Esophagus muscularis mucosa (tissue), 4 donors: ENCODE results near the gene DENND11.

Experiments used
- EP300 ChIP-seq: sonication (generic); formaldehyde crosslinking; IDR thresholded peaks from one replicate; pipeline ENCODE4 v1.6.1; 2017; ENCODE audit warnings: antibody characterized with exemption
- POLR2A ChIP-seq: fragments of 450-650 bp; IDR thresholded peaks from one replicate; pipeline ENCODE4 v1.6.1; 2017; ENCODE audit warnings: antibody characterized with exemption, moderate library complexity, mild to moderate bottlenecking, low read depth
- POLR2AphosphoS5 ChIP-seq, 2 donors: sonication (generic); formaldehyde crosslinking; IDR thresholded peaks; one replicate each; pipeline ENCODE4 v1.6.1; 2017; ENCODE audit warnings: antibody characterized with exemption in 2 of 2
- TF ChIP-seq, protein P1 (sequence below), 3 experiments: fragments of 200-600 bp in 2 of 3; fragments of 450-650 bp in 1 of 3; sonication (generic) in 2 of 3; IDR thresholded peaks; one replicate each; pipeline ENCODE4 v1.5.1; 2017 to 2019; ENCODE audit warnings: antibody characterized with exemption in 3 of 3, mild to moderate bottlenecking in 2 of 3, moderate library complexity in 1 of 3

- TF ChIP-seq POLR2A (no peak), POLR2AphosphoS5 (IDR thresholded peaks at IDR 0.05) (no peak), EP300 (no peak)
- TF ChIP-seq, protein P1, sequence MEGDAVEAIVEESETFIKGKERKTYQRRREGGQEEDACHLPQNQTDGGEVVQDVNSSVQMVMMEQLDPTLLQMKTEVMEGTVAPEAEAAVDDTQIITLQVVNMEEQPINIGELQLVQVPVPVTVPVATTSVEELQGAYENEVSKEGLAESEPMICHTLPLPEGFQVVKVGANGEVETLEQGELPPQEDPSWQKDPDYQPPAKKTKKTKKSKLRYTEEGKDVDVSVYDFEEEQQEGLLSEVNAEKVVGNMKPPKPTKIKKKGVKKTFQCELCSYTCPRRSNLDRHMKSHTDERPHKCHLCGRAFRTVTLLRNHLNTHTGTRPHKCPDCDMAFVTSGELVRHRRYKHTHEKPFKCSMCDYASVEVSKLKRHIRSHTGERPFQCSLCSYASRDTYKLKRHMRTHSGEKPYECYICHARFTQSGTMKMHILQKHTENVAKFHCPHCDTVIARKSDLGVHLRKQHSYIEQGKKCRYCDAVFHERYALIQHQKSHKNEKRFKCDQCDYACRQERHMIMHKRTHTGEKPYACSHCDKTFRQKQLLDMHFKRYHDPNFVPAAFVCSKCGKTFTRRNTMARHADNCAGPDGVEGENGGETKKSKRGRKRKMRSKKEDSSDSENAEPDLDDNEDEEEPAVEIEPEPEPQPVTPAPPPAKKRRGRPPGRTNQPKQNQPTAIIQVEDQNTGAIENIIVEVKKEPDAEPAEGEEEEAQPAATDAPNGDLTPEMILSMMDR (IDR thresholded peaks at IDR 0.05) = no peak
These were observed 38.7 kb downstream of the DENND11 start for GRCh38 chr7:141663081-141663849.
